GM18909 (cell line): ENCODE results near the gene TCP1.
"Not testable (repeated sequence)": the region's sequence is repeated elsewhere in the genome, so short reads cannot be mapped to it uniquely, and the experiment has no call there.

ENCODE experiments used
- ATAC-seq: cut with Tn5 transposase; IDR thresholded peaks from one replicate; pipeline ENCODE4 v1.9.1; 2021; ENCODE audit warnings: mild to moderate bottlenecking; ENCODE audit not compliant: unreplicated experiment, poor library complexity

Gene TCP1

GRCh38 chr6:159817951-159818739, 28.7 kb upstream of the TCP1 start:
- ATAC-seq, result no peak

- not testable (repeated sequence) for ATAC-seq
Measured at GRCh38 chr6:159816775-159817174, 27.4 kb upstream of the TCP1 start.

- ATAC-seq, result no peak
Measured at GRCh38 chr6:159815410-159815809, 26.0 kb upstream of the TCP1 start.

- ATAC-seq, result no peak
Measured at GRCh38 chr6:159813781-159814180, 24.4 kb upstream of the TCP1 start.

- peak; percentile 78 for ATAC-seq
Measured at GRCh38 chr6:159809149-159809548, 19.7 kb upstream of the TCP1 start.

GRCh38 chr6:159808647-159809046, 19.2 kb upstream of the TCP1 start:
- ATAC-seq, result no peak

GRCh38 chr6:159807150-159807858, 17.9 kb upstream of the TCP1 start:
- ATAC-seq, result no peak

GRCh38 chr6:159806021-159806458, 16.6 kb upstream of the TCP1 start:
- ATAC-seq, result no peak

- no peak for ATAC-seq
Measured at GRCh38 chr6:159805440-159806020, 16.1 kb upstream of the TCP1 start.

- ATAC-seq, result no peak
Measured at GRCh38 chr6:159804504-159804903, 15.1 kb upstream of the TCP1 start.

GRCh38 chr6:159801935-159802334, 12.5 kb upstream of the TCP1 start:
- ATAC-seq, result no peak

- no peak for ATAC-seq
Measured at GRCh38 chr6:159800141-159800865, 10.9 kb upstream of the TCP1 start, which contains the start of gene PNLDC1. Gene PNLDC1, plus strand, starts transcription at chr6:159800276. Its CDS starts 32 bp downstream, at chr6:159800308.

GRCh38 chr6:159797554-159797953, 8.2 kb upstream of the TCP1 start:
- ATAC-seq, result no peak

- not testable (repeated sequence) for ATAC-seq
Measured at GRCh38 chr6:159794976-159795375, 5.6 kb upstream of the TCP1 start.

- no peak for ATAC-seq
Measured at GRCh38 chr6:159790956-159791598, 1.7 kb upstream of the TCP1 start.

GRCh38 chr6:159790149-159790955, 950 bp upstream of the TCP1 start, which contains the start of gene MRPL18:
Gene MRPL18, plus strand, starts transcription at chr6:159790467. Its CDS starts 121 bp downstream, at chr6:159790588.
- peak; percentile 84 for ATAC-seq

- ATAC-seq, result peak; percentile 0
Measured at GRCh38 chr6:159788753-159789376, 537 bp downstream of the TCP1 start.

- no peak for ATAC-seq
Measured at GRCh38 chr6:159788276-159788675, 1.1 kb downstream of the TCP1 start.
